Activated CD4-positive, alpha-beta T cell treated with anti-CD3 and anti-CD28 coated beads for 48 hours (primary cell): ENCODE measurements around the gene CCDC3.
"Not testable (repeated sequence)": the region's sequence is repeated elsewhere in the genome, so short reads cannot be mapped to it uniquely, and the experiment has no call there.

Experiments used
- DNase-seq: peaks from one replicate; pipeline ENCODE4 v3.0.0-alpha.2; 2020

CCDC3 gene

DNA sequence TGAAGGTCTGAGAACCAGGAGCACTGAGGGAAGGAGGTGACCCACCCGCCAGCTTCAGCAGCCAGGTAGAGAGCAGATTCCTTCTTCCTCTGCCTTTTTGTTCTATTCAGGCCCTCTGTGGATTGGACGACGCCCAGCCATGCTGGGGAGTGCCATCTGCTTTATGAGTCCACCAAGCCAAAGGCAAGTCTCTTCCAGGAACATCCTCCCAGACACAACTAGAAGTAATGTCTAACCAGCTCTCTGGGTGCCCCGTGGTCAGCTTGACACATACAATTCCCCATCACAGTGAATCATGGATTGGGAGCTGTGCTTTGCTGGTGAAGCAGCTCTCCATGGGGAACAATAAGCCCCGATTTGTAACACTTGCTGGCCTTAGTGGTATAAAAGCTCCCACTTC lies 125.2 kb downstream of the CCDC3 start:
- DNase-seq, result no peak

DNA sequence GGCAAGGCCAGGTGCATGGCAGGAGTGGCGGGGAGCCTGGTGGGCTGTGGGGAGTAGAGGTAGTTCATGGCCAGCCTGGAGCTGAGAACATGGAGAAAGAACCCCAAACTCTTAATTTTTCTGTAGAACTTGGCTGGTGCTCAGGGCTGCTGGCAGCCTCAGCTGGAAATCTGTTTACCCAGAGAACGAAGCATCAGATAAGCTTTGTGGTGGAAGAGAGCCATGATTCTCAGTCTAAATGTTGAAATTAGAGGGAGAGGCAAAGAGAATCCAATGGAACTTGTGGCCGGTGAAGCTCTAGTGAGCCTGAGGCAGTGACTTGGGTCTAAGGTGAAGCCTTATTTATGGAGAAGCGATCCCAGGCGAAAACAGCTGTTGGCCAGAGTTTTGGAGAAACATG lies 126.4 kb downstream of the CCDC3 start:
- DNase-seq, result no peak

DNA sequence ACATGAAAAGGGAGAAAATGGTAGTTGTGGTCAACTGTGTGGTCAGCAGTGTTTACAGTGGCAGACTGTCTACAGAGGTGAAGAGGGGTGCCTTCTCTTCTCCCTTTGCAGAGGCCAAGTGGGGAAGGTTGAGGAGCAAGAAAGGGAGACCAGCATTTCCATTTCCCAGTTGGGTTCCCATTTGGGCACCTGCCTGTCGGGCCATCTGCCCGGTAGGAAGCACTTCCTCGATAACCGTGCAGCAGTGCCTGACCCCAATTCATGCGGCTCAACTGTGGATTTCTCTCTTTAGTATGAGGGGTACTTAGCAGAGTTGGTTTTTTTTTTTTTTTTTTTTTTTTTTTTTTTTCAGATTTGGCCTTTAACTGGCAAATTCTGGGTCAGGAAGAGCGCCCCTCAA lies 127.0 kb downstream of the CCDC3 start:
- no peak for DNase-seq

DNA sequence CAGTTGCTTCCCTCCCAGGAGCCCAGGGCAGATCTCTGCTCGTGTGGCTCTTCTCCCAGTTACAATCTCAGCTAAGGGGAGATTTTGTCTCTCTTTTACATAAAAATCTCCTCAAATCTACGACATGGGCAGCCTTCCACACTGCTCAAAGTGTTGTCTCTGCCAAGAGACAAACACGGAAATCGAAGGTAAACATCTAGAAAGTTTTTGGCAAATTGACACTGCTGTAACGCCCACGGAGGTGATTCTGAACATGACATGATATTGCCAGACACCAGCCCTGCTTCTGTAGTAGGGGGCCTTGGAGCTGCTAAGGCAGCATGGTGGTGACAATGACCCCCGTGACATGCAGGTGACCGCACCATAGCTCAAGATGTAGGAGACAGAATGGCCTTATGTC lies 128.3 kb downstream of the CCDC3 start:
- no peak for DNase-seq

DNA sequence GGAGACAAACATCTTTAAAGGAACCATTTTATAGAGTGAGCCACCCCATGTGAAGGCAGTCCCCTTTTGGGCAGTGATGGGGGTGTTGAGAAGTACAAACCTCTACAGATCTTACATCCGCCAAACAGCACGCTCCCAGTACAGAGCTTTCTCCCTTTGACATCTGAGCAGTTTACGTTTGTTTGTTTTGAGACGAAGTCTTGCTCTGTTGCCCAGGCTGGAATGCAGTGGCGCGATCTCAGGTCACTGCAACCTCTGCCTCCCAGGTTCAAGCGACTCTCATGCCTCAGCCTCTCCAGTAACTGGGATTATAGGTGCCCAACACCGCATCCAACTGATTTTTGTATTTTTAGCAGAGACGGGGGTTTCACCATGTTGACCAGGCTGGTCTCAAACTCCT lies 128.9 kb downstream of the CCDC3 start:
- no peak for DNase-seq

DNA sequence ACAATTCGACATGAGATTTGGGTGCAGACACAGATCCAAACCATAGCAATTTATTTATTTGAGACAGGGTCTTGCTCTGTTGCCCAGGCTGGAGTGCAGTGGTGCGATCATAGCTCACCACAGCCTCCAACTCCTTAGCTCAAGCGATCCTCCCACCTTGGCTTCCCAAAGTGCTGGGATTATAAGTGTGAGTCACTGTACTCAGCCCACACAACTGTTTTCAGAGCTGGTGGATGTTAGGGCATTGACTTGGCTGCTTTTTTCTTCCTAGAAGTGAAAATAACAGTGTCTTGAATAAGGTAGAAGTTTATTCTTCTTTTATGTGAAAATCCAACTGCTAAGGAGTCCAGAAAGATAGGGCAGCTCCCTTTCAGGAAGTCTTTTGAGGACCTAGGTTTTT lies 132.1 kb downstream of the CCDC3 start:
- DNase-seq, result no peak

DNA sequence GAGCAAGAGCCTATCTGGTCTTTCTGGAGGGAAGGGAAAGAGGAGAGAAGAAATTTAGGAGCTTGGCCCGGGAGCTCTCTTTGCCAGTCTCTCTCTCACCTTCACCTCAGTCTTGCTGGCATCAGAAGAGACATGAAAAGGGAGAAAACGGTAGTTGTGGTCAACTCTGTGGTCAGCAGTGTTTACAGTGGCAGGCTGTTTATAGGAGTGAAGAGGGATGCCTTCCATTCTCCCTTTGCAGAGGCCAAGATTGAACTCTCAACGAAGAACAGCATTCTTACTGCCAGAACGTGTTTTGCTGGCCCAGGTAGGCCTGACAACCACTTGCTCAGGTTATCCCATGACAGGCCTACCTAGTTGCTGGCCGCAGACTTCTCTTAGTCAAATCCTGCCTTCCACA lies 133.3 kb downstream of the CCDC3 start:
- no peak for DNase-seq

DNA sequence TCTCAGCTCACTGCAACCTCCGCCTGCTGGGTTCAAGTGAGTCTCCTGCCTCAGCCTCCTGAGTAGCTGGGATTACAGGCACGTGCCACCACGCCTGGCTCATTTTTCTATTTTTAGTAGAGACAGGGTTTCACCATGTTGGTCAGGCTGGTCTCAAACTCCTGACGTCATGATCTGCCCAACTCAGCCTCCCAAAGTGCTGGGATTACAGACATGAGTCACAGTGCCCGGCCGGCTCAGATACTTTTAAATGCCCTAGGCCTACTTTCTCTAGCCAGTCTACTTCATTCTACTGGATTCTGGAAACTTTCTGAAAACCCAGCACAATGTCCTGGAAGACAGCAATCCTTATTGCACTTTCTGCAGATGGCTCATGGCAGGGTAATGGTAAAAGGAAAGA lies 136.0 kb downstream of the CCDC3 start:
- not testable (repeated sequence) for DNase-seq

DNA sequence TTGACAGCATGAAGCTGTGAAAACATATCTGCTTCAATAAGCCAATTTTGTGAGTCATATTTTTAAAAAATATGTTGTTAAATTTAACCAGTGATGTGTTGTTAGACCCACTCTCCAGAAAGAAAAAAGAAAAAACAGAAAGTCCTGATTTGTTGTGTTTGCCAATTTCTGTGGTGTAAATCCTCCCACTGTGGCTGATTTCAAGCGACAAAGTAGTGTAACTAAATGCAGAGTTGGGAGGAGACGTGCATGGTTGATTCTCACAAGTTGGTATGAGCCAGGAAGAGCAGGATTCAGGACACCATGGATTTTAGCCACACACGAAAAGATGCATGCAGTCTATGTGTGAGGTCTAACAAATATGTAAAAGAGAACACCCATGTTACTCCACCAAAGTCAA lies 139.1 kb downstream of the CCDC3 start:
- DNase-seq, result no peak

DNA sequence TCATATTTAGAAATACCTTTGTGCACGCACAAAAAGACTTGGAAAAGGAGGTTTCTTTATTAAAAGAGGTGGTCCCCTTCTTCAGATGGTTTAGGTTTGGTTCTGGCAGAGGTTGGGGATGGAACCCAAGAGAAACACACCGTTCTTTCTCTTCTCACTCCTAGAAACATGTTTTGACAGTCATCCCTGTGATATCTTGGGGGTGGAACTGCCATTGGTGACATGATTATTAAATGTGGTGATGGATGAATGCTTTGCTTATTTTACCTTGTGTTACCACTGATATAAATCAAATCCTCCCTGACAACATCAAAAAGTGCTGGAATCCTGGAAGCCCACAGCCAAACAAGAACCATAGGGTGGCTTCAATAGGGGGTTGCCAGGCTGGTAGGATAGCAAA lies 146.5 kb downstream of the CCDC3 start:
- no peak for DNase-seq

DNA sequence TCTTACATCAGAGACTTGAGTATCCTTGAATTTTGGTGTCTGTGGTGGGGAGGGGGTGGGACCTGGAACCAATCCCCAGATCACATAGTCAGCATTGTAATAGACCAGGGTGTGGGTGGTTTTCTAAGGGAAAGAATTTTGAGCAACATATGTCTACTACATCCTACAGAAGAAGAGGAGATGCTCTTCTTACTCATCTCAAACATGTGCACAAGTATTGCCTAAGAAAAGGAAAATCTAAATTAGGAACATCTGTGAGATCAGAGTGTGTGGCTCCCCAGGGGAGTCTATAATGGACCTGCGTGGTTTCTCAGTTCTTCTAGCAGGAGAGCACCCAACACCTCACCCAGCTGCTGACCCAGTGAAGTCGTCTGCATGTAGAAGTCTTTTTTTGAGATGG lies 148.8 kb downstream of the CCDC3 start:
- DNase-seq, result no peak

DNA sequence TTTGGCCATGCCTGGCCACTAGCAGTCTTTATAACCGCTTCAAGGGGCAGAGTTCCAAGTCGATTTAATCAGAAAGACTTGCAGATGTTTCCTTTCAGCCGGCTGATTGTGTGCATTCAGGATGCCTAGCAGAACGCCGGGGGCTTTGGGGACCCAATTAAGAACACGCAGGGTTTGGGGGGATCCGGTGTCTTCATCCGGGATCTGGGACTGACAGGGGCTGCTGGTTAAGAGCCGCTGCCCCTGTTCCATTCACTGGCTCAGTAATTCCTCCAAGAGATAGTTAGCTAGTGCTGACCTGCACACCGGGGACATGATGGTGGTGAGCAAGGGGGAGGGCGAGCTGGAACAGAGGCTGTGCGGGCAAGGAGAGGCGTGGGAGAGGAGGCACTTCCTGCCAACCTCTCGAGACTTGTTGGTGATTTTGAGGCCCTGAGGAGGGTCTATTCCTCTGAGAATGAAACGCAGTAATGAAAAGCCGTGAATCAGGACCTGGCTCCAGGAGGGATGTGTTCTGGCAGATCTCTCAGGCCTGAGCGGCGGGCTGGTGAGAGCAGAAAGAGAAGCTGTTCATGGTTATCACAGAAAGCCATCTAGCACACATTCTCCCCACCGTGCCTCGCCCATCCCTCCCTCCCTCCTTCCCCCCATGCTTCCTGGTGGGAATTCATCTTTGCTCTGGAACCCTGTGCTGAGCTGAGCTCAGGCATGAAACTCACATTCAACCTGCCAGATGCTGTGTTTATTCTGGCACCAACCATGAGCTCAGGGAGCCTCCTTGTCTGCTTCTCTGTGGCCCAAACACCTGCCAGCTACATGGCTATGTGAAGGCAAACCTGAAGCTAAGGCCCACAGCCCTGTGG lies 152.0 kb downstream of the CCDC3 start:
- peak; percentile 8 for DNase-seq

DNA sequence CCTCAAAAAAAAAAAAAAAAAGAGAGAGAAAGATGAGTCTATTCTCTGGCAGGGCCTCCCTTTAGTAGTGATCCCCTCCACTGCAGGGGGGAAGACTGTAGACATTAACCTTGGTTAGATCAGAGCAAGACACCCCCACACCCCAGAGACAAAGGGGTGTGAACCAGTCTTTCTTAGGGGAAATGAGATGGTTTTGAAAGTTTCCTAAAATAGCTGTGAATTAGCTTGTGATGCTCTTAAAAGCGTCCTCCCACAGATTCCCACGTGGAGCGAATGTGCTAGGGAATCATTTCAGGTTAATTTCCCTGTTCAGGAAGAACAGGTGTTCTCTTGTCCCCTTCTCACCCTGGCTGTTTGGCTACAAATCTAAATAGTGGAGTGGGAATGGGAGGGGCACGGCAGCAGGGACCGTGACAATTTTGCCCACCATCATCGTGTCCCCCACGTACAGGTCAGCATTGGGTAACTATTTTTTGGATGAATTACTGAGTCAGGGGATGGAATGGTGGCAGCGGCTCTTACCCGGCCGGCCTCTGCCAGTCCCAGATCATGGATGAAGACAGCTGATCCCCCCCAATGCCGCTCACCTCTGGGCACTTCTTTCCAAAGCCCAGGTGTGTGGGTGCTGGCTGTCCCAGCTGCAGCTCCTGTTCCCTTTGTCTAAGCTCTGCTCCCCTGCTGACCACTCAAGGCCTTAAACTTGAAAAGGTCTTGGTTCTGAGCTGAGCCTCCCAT lies 152.9 kb downstream of the CCDC3 start:
- DNase-seq, result no peak

DNA sequence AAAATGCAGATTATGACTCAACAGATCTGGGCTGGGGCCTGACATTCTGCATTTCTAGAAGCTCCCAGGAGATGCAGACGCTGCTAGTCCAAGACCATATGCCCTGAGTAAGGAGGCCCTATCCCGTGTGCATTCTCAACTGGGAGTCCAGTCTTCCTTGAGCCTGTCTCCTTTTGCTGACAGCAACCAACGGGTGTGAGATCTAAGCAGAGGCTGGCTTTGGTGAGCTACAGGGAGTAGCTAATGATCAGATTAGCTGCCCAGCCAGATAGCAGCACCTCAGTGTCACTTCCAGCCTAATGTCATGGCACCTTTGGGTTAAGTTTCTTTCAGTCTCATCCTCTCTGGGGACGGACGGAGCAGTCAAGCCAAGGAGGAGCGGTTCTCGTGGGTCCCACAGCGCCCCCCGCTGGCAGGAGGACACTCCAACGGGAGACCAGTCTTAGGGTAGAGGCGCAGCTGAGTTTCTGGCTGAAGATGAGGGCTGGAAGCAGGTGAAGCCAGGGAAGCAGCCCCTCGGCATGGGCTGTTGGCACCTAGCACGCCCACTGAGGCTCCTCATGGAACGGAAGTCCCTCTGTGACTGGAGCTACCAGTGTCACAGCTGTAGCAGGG lies 154.0 kb downstream of the CCDC3 start:
- peak; percentile 71 for DNase-seq

DNA sequence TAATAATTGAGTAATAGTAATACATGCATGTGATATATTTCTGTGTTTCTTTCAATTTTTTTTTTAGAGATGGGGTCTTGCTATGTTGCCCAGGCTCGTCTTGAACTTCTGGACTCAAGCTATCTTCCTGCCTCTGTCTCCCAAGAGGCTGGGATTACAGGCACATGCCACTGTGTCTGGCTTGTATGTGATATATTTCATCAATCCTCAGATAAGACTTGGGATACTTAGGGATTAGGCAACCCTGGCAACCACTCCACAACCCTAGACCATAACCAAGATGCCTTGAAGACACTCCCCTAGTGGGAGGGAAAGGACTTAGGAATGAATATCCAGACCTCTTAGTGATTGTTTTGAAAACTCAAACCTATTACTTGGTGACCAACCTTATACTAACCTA lies 154.8 kb downstream of the CCDC3 start:
- DNase-seq, result no peak
